Stimulated activated naive B cell treated with anti-CD40 and anti-IgM and Interleukin-4, amounts not matched to agents 10 μg/mL and 1 μg/mL and 100 μg/mL, for 72 hours (primary cell): ENCODE measurements around the gene TGDS.

Experiments
- ATAC-seq, 2 donors: fragments of 150-1000 bp; cut with Tn5 transposase; replicated peaks; 2 replicates each; pipeline ENCODE4 v1.10.0; 2021; ENCODE audit warnings: moderate library complexity in 1 of 2
- DNase-seq: peaks from one replicate; pipeline ENCODE4 v3.0.0; 2021
- H3K27ac Mint-ChIP-seq: one replicate; pipeline ENCODE4 v1.8.0; 2022; ENCODE audit warnings: mild to moderate bottlenecking, mixed read lengths
- H3K27me3 Mint-ChIP-seq, 2 donors: one replicate each; pipeline ENCODE4 v1.8.0; 2022; ENCODE audit warnings: mixed read lengths in 2 of 2
- H3K36me3 Mint-ChIP-seq, 2 donors: one replicate each; pipeline ENCODE4 v1.8.0; 2022; ENCODE audit warnings: mixed read lengths in 2 of 2, mild to moderate bottlenecking in 1 of 2
- H3K4me1 Mint-ChIP-seq, 2 donors: one replicate each; pipeline ENCODE4 v1.8.0; 2022; ENCODE audit warnings: mixed read lengths in 2 of 2, mild to moderate bottlenecking in 1 of 2
- H3K4me3 Mint-ChIP-seq, 2 donors: one replicate each; pipeline ENCODE4 v1.8.0; 2022; ENCODE audit warnings: mild to moderate bottlenecking in 2 of 2, mixed read lengths in 2 of 2, moderate library complexity in 1 of 2
- H3K9me3 Mint-ChIP-seq, 2 donors: one replicate each; pipeline ENCODE4 v1.8.0; 2022; ENCODE audit warnings: mixed read lengths in 2 of 2, mild to moderate bottlenecking in 1 of 2

TGDS gene

GRCh38 chr13:94586371-94586770 is 9.6 kb downstream of the TGDS start:
- H3K9me3 Mint-ChIP-seq, result no peaks in the 10 kb centered on the region
- H3K27ac Mint-ChIP-seq, result no peak overlapping the region
- DNase-seq (no peak), ATAC-seq (no peak)
- H3K27me3 Mint-ChIP-seq, result no peaks in the 10 kb centered on the region
- H3K4me3 Mint-ChIP-seq, result no peak overlapping the region
- H3K36me3 Mint-ChIP-seq, result peaks cover 40 to 49% of the 10 kb centered on the region in 2 donors
- peaks cover 7 to 15% of the 10 kb centered on the region in 2 donors for H3K4me1 Mint-ChIP-seq

DNA sequence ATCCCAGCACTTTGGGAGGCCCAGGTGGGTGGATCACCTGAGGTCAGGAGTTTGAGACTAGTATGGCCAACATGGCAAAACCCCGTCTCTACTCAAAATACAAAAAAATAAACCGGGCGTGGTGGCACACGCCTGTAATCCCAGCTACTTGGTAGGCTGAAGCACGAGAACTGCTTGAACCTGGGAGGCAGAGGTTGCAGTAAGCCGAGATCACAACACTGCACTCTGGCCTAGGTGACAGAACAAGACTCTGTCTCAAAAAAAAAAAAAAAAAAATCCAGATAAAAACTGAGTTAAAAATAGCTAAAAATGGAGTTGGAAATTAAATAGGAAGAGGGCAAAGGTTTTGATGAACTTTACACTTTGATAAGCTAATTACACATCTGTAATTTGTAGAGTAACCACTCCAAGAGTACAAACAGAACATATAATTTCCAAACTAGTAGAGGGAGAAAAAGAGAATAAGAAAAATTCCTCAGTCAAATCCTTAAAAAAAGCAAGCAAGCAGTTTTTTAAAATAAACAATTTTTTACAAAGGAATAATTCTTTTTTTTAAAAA is 10.3 kb downstream of the TGDS start:
- DNase-seq (no peak), ATAC-seq (no peak)
- no peak overlapping the region for H3K27ac Mint-ChIP-seq
- H3K9me3 Mint-ChIP-seq, result no peaks in the 10 kb centered on the region
- H3K4me3 Mint-ChIP-seq, result no peak overlapping the region
- H3K4me1 Mint-ChIP-seq, result peaks cover 9 to 15% of the 10 kb centered on the region in 2 donors
- no peaks in the 10 kb centered on the region for H3K27me3 Mint-ChIP-seq
- H3K36me3 Mint-ChIP-seq, result peaks cover 45 to 54% of the 10 kb centered on the region in 2 donors

- H3K27ac Mint-ChIP-seq, result no peak overlapping the region
- H3K4me1 Mint-ChIP-seq, result peaks cover 8 to 13% of the 10 kb centered on the region in 2 donors
- H3K36me3 Mint-ChIP-seq, result peaks cover 44 to 61% of the 10 kb centered on the region in 2 donors
- H3K4me3 Mint-ChIP-seq, result no peak overlapping the region
- DNase-seq (no peak), ATAC-seq (no peak)
- H3K9me3 Mint-ChIP-seq, result no peaks in the 10 kb centered on the region
- no peaks in the 10 kb centered on the region for H3K27me3 Mint-ChIP-seq
Observed at GRCh38 chr13:94583926-94584325, 12.0 kb downstream of the TGDS start.

DNA sequence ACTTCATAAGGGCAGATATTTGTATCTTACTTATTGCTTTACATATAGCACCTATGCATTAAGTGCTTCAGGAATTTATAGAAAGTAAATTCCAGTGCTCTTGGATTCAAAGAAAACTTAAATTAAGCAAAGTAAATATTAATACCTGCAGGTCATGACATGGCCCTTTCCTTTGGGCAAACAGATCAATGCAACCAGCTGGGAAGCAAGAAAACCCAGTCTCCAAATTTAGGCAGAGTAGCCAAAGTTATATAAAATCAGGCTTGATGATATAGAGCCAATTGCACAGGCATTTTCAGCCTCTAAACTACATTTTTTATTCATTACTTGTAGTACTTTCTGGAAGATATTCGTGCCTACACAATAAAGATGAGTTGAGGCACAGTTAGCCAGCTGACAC is 16.9 kb downstream of the TGDS start:
- Mint-ChIP-seq H3K36me3 (peaks cover 32 to 44% of the 10 kb centered on the region in 2 donors), H3K4me1 (peaks cover 0 to 2% of the 10 kb centered on the region in 2 donors), H3K27me3 (no peaks in the 10 kb centered on the region), H3K27ac (no peak overlapping the region), H3K9me3 (no peaks in the 10 kb centered on the region), H3K4me3 (no peak overlapping the region)
- ATAC-seq, result no peak
- DNase-seq, result no peak

DNA sequence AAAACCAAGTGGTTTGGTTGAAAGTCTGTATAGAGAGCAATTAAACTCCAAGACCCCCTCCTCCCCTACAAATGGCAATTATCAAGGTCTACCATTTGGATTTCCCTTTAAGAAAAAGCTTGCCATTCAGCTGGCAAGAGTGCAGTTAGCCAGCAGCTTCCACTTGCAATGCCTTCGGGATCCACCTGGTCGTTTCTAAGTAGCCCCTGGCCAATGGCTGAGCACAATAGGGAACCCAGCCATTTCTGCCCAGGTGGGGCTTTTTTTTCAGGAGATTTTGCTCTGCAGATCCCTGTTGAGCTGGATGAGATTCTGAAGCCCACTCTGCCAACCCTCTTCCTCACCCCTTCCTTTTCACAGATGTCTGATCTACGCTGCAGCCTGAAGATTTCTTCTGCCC is 26.3 kb downstream of the TGDS start:
- Mint-ChIP-seq H3K27ac (no peak overlapping the region), H3K27me3 (no peaks in the 10 kb centered on the region), H3K4me3 (no peak overlapping the region), H3K36me3 (peaks cover 48 to 68% of the 10 kb centered on the region in 2 donors), H3K9me3 (no peaks in the 10 kb centered on the region), H3K4me1 (no peaks in the 10 kb centered on the region)
- DNase-seq, result no peak
- ATAC-seq, result no peak

- Mint-ChIP-seq H3K36me3 (peaks cover 45 to 64% of the 10 kb centered on the region in 2 donors), H3K27me3 (no peaks in the 10 kb centered on the region), H3K4me3 (no peak overlapping the region), H3K9me3 (no peaks in the 10 kb centered on the region), H3K4me1 (no peaks in the 10 kb centered on the region), H3K27ac (no peak overlapping the region)
- DNase-seq, result no peak
- ATAC-seq, result no peak
Observed at GRCh38 chr13:94568443-94568842, 27.5 kb downstream of the TGDS start.

- H3K4me1 Mint-ChIP-seq, result no peaks in the 10 kb centered on the region
- H3K27me3 Mint-ChIP-seq, result no peaks in the 10 kb centered on the region
- ATAC-seq (no peak), DNase-seq (no peak)
- peaks cover 45 to 62% of the 10 kb centered on the region in 2 donors for H3K36me3 Mint-ChIP-seq
- H3K27ac Mint-ChIP-seq, result no peak overlapping the region
- no peak overlapping the region for H3K4me3 Mint-ChIP-seq
- no peaks in the 10 kb centered on the region for H3K9me3 Mint-ChIP-seq
Observed at GRCh38 chr13:94567581-94567980, 28.4 kb downstream of the TGDS start.

- DNase-seq (no peak), ATAC-seq (no peak)
- H3K27ac Mint-ChIP-seq, result no peak overlapping the region
Observed at GRCh38 chr13:94561126-94561525, 34.8 kb downstream of the TGDS start.

GRCh38 chr13:94560116-94560515 is 35.8 kb downstream of the TGDS start:
- ATAC-seq (no peak), DNase-seq (no peak)
- Mint-ChIP-seq H3K36me3 (peaks cover 24 to 28% of the 10 kb centered on the region in 2 donors), H3K27ac (no peak overlapping the region), H3K9me3 (no peaks in the 10 kb centered on the region), H3K4me3 (no peak overlapping the region), H3K4me1 (no peaks in the 10 kb centered on the region), H3K27me3 (no peaks in the 10 kb centered on the region)

More at GRCh38 chr13:94561126-94561525, 34.8 kb downstream of the TGDS start:
- Mint-ChIP-seq H3K4me1 (no peaks in the 10 kb centered on the region), H3K27me3 (no peaks in the 10 kb centered on the region), H3K4me3 (no peak overlapping the region), H3K9me3 (no peaks in the 10 kb centered on the region), H3K36me3 (peaks cover 28 to 29% of the 10 kb centered on the region in 2 donors)

- ATAC-seq (no peak), DNase-seq (no peak)
- Mint-ChIP-seq H3K36me3 (peaks cover 24 to 28% of the 10 kb centered on the region in 2 donors), H3K27ac (no peak overlapping the region), H3K4me1 (no peaks in the 10 kb centered on the region), H3K9me3 (no peaks in the 10 kb centered on the region), H3K27me3 (no peaks in the 10 kb centered on the region), H3K4me3 (no peak overlapping the region)
Observed at GRCh38 chr13:94559222-94559795, 36.6 kb downstream of the TGDS start.

GRCh38 chr13:94558716-94559115 is 37.2 kb downstream of the TGDS start:
- Mint-ChIP-seq H3K27me3 (no peaks in the 10 kb centered on the region), H3K4me3 (no peak overlapping the region), H3K36me3 (peaks cover 21 to 24% of the 10 kb centered on the region in 2 donors), H3K27ac (no peak overlapping the region), H3K4me1 (no peaks in the 10 kb centered on the region), H3K9me3 (no peaks in the 10 kb centered on the region)
- ATAC-seq, result no peak
- no peak for DNase-seq

DNA sequence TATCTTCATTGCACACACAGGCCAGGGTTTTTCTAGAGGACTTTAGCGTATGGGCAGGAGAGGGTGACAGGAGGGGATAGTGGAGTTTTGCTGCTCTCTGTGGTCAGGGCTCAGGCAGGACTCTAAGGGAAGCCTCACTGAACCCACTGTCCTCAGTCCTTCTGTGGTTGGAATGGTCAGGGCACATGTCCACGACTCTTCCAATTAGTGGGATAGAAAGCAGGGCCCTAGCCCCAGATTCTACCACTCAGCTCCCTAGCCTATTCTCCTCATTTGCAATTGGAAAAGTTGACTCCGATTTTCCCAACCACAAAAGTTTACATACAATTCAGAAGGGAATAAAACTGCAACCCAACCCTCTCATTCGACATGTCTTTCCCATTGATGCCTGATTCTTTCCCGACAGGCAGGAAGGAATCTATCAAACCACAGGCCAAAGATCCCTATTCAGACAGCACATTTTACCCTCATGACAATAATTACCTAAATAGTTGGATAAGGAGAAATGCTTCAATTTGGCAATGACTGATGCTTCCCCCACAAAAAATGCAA is 38.2 kb downstream of the TGDS start:
- H3K9me3 Mint-ChIP-seq, result no peaks in the 10 kb centered on the region
- no peak overlapping the region for H3K27ac Mint-ChIP-seq
- DNase-seq, result no peak
- H3K4me1 Mint-ChIP-seq, result no peaks in the 10 kb centered on the region
- peaks cover 16 to 18% of the 10 kb centered on the region in 2 donors for H3K36me3 Mint-ChIP-seq
- H3K27me3 Mint-ChIP-seq, result no peaks in the 10 kb centered on the region
- ATAC-seq, result no peak
- no peak overlapping the region for H3K4me3 Mint-ChIP-seq

GRCh38 chr13:94556621-94557020 is 39.3 kb downstream of the TGDS start:
- Mint-ChIP-seq H3K36me3 (peaks cover 9 to 10% of the 10 kb centered on the region in 2 donors), H3K4me3 (no peak overlapping the region), H3K27me3 (no peaks in the 10 kb centered on the region), H3K4me1 (no peaks in the 10 kb centered on the region), H3K27ac (no peak overlapping the region), H3K9me3 (no peaks in the 10 kb centered on the region)
- ATAC-seq (no peak), DNase-seq (no peak)

DNA sequence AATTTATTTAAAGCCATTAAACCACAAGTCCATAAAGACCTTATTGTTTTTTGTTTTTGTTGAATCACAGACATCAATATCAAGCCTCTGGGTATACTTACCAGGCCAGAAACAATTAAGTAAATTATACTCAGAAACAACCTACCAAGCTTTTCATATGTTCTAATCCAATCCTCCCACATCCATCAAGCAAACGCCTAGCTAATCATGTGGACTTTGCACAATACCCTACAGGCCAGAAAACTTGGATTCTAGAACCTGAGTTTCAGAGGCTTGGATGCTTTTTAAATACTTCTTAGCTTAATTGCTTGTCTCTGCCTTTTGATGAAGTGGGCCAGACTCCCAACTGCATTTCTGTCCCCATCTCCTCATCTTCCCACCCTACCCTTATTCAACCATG is 39.9 kb downstream of the TGDS start:
- Mint-ChIP-seq H3K27ac (no peak overlapping the region), H3K4me1 (peaks cover 0 to 3% of the 10 kb centered on the region in 2 donors), H3K36me3 (peaks cover 9 to 10% of the 10 kb centered on the region in 2 donors), H3K9me3 (no peaks in the 10 kb centered on the region), H3K4me3 (no peak overlapping the region), H3K27me3 (no peaks in the 10 kb centered on the region)
- no peak for DNase-seq
- ATAC-seq, result no peak

DNA sequence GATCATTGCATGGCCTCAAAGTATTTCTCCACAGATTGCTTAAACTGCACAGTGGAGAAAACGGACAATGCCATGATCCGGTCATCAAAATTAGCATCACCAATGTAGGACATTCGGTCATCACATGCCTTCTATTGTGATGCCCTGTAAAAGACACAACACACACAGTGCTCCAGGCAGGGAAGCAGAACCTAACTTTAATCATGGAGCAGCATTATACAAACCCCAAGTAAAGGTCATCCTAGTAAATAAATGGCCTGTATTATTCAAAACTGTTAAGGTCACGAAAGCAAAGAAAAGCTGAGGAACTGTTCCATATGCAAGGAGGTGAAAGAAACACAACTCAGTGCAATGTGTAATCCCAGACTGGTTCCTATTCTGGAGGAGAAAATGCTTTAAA is 42.2 kb downstream of the TGDS start:
- Mint-ChIP-seq H3K27ac (no peak overlapping the region), H3K4me3 (no peak overlapping the region), H3K36me3 (peaks cover 6 to 12% of the 10 kb centered on the region in 2 donors), H3K4me1 (peaks cover 9 to 11% of the 10 kb centered on the region in 2 donors), H3K27me3 (peaks cover 5 to 7% of the 10 kb centered on the region in 2 donors), H3K9me3 (peaks cover 3 to 4% of the 10 kb centered on the region in 2 donors)
- DNase-seq (no peak), ATAC-seq (no peak)
